HG02870 (cell line): ENCODE results near the gene BRME1.
"Not testable (repeated sequence)": the region's sequence is repeated elsewhere in the genome, so short reads cannot be mapped to it uniquely, and the experiment has no call there.

Source experiments
- ATAC-seq: cut with Tn5 transposase; IDR thresholded peaks from one replicate; pipeline ENCODE4 v1.9.1; 2021; ENCODE audit warnings: mild to moderate bottlenecking, moderate library complexity; ENCODE audit not compliant: unreplicated experiment

BRME1 gene

DNA sequence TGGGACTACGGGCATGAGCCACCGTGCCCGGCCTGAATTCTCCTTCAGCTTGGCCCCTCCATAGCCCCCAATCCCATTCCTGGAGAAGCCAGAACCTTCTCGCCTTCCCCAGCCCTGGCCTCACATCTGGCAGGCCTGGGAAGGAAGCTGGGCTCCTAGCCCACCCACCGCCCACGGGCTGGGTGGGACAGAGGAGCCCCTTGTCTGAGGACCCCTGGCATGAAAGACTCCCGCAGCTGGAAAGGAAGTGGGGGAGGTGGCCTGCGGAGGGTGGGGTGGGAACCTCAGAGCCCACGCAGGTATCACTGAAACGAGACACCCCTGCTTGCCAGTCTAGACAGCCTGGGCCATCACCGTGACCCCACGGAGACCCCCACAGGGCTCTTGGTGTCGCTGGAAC is 36.6 kb downstream of the BRME1 start:
- ATAC-seq: no peak

DNA sequence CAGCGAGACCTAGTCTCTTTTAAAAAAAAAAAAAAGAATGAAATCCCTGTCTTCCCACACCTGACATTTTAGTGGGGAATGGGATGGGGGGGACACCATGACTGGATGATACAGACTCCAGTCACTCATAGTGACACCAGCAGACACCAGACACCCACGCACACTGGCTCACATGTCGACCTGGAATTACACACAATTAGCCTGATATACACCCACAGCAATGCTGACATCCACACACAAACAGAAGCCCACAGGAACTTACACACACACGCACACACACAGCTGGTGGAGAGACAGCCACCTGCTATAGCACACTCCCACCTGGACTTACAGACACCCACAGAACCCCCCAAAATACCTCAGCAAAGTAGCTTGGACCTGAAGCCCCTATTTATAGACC is 37.3 kb downstream of the BRME1 start:
- ATAC-seq: no peak

DNA sequence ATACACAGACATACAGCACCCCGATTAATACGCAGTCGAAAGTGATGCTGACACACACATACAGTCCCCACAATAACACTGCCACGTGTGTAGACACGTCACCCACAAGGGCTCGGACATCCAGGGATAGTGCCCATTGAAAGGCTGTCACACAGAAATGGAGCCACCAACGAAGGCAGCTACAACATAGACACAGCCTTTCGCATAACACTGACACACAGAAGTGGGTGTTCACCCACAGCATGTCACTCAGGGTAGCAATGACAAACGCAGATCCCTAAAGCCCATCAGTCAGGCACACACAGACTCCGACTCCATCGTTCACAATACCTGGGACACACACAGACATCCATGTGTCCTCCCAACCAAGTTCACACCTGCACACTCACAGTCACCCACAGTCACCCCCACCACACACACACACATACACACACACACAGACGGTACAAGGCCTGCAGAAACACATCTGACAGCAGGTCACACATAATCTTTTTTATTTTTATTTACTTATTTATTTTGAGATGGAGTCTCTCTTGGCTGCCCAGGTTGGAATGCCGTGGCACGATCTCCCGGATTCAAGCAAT is 39.4 kb downstream of the BRME1 start:
- no peak for ATAC-seq

DNA sequence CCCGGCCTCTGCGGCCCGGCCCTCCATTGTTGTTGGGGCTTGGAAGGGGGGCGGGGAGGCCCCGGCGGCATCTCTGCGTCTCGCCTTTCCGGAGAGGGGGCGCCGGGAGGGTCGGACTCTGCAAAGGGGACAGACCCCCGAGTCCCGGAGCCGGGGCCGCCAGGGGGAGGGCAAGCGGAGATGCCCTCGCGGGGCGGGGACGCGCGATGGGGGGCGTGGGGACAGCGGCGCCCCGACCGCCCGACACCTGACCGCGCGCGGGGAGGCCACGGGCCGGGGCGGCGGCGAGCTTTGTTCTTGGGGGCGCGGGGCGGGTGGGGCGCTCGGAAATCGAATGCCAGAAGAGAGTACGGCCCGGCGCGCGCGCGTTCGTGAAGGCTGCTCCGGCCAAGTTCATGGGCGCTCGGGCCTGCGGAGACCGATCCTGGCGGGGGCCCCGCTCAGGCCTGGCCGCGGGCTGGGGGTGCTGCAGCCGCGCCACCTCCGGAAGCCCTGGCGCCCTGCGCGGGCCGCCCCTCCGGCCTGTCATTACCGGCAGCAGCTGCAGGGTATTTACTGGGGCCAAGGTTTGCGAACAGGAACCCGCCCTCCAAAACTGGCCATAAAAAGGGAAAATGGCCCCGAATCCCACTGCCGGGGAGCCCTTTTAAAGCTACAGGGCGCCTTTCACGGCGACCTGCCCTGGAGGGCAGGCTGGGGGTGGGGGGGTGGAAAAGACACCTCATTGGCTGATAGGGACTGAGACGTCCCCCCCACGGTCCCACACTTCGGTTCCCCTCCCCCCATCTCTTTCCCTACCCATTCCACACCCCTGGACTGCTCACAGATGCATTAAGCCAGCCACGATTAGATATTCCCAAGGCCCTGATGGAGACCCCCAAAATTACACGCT is 40.1 kb downstream of the BRME1 start:
- no peak for ATAC-seq

DNA sequence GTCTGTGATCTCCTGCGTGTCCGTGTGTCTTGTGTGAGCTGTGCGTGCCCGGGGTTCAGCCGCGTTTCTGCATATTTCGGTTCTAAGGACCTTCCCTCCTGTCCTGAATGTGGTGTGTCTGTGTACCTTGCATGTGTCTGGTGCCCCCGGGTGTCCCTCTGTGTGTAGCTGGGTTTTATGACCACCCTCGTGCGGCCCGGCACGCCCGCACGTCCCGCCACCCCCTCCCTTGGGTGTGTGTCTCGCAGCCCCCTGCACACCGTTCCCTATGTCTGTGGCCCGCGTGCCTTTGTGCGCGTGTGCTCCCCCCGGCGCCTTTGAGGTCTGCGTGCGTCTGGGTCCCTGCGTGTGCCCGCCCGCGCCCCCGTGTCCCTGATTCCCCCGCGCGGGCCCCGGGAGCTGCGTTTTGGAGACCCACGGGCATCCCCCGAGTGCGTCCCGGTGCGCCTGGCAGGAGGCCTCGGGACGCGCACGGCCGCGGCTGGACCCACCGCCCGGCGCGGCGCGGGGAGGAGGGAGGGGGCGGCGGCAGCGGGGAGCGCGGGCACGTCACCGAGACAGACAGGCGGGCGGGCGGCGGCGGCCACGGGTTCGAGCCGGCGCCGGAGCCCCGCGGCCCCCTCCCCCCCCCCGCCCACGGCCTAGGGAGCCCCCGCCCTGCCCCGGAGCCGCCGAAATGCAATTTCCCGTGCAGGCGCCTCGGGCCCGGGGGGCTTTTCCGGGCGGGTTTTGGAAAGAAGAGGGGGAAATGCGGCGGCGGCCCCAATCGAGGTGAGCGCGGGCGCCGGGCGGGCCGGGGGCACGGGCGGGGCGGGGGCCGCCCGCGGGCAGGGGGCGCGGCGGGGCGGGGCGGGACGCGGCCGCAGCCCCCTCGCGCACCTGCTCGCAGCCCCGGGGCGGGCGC is 41.0 kb downstream of the BRME1 start:
- ATAC-seq: no peak

DNA sequence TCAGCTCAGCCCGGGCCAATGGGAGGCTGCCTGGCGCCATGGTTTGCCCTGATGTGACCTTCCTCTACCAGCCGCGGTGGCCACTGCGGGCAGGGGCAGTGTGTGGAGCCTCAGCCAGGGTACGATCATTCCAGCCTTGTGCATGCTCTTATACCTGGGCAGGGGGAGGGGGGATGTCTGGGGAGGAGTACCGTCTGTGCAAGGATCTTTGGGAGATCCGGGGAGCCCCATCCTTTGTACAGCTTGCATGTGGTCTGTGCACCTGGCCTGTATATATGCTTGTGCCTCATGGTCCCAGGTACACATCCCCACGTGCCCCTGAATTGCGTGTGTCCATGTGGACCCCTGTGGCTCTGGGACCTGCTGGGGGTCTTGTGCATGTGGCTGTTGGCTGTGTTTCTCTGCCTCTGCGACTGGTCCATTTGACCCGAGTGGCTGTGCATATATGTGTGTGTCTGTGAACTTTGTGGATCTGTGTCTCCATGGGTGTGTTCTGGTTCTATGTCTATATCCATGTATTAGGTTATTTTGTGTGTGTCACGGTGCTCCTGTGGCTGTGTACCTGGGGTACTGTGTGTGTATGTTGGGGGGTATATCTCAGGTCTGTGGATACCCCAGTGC is 41.8 kb downstream of the BRME1 start:
- ATAC-seq: no peak

DNA sequence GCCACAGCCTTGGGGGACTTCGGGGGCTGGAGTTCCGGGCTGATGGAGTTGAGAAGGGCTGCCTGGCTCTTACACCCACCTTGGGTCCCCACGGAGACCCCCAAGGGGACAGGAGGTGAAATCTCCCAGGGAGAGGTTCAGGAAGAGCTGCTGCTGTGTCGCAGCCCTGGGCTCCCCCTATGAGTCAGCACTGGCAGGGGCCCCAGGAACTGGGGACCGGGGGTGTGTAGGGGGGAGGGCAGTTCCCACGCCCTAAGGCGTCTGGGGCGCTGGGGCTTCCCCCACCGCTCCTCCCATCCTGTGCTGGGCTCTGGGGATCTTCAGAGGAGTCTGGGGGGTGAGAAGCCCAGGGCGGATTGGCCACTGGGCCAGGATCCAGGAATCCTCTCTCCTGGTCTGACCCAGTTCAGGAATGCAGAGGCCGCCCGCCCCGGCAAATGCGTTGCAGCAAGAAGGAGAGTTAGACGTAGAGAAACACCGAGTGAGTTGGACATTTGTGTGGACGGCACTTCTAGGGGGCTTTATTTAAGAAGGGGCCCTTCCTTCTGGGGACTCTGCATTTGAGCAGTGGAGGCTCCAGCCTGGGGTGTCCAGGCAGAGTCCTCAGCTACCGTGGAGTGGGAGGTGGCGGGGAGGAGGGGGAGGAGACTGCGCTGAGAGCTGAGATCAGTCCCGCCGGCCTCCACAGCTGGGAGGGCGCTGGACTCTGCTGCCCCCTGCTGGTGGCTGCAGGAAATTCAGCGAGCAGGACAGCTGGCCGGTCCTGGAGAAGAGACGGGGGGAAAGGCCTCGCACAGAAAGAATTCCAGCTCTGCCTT is 44.0 kb downstream of the BRME1 start:
- ATAC-seq: peak; percentile 54

DNA sequence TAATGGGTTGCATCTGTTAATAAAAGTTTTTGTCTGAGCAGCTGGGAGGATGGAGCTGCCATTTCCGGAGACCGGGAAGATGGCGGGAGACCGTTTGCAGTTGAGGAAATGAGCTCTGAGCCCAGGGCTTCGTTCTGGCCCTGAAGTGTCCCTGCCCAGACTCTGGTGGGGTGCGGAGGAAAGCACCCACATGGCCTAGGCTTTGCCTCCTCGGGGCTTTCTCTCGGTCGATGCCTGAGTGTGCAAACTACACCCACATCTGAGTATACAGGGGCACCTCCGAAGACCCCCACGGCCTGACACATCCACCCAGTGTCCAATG is 44.6 kb downstream of the BRME1 start:
- ATAC-seq: peak; percentile 4

DNA sequence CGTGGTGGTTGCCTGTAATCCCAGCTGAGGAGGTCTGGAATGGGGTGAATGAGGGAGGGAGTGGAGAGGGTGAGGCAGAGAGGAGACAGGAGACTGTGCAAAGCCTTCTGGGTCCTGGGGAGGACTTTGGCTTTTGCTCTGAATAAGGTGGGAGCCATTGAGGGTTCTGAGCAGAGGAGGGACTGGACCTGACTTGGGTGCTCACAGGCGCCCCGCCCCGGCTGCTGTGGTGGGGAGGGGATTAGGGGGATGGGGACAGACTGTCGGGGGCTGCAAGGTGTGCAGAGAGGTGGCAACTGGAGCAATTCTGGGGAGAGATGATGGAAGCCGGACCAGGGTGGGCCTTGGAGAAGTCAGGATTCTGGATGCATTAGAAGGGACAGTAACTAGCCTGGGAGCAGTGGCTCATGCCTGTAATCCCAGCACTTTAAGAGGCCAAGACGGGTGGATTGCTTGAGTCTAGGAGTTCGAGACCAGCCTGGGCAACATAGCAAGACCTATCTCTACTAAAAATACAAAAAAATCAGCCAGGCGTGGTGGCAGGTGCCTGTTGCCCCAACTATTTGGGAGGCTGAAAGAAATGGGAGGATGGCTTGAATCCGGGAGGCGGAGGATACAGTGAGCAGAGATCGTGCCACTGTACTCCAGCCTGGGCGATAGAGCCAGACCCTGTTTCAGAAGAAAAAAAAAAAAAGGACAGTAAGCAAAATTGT is 45.1 kb downstream of the BRME1 start:
- no peak for ATAC-seq

DNA sequence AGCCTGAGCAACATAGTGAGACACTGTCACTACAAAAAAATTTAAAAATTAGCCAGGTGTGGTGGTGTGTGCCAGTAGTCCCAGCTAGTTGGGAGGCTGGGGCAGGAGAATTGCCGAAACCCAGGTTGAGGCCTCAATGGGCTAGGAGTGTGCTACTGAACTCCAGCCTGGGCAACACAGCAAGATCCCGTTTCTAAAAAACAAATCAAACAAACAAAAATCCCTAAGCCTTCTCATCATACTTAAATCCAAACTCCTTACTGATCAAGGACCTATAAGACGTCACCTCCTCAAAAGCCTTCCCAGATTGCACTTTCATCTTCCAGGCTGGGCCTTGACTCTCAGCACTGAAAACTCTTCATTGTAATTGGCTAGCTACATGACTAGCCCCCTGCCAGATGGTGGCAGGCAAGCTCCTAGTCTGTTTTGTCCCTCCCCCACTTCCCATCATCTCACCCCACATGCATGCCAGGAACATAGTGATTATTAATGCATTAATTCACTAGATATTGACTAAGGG is 46.5 kb downstream of the BRME1 start:
- no peak for ATAC-seq

DNA sequence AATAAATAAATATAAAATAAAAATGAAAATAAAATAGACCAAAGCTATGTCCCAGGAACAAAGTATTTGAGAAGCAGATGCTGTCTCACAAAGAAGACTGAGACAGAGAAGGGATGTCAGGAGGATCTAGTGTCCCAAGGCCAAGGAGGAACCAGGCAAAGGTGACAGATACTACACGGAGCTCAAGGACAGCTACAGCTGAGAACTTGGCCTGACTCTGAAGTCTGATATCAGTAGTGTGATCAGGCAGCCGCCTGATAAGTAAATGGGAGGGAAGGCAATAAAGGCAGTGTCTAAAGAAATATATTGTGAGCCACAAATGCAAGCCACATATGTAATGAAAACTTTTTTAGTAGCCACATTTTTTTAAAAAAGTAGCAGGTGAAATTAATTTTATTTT is 49.4 kb downstream of the BRME1 start:
- no peak for ATAC-seq

DNA sequence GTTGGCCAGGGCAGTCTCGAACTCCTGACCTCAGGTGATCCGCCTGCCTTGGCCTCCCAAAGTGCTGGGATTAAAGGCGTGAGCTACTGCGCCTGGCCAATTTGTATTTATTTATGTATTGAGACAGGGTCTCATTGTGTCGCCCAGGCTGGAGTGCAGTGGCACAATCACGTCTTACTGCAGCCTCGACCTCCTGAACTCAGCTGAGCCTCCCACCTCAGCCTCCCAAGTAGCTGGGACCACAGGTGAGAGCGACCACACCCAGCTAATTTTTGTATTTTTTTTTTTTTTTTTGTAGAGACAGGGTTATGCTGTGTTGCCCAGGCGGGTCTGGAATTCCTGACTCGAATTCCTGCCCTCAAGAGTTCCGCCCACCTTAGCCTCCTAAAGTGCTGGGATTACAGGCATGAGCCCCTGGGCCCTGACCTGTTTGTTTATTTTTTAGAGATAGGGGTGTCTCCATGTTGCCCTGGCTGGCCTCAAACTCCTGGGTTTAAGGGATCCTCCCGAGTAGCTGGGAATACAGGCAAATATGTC is 53.7 kb downstream of the BRME1 start:
- not testable (repeated sequence) for ATAC-seq

DNA sequence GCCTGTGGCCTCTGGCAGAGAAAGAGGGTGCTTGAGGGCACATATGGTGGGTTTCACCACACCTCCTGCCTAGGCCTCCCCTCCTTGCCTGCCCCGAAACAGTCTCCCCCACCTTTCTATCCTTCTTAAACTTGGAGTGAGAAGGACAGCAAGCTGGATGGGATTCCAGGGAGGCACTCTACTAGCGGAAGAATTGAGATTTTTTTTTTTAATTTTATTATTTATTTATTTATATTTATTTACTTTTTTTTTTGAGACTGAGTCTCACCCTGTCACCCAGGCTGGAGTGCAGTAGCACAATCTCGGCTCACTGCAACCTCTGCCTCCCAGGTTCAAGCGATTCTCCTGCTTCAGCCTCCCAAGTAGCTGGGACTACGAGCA is 54.2 kb downstream of the BRME1 start:
- ATAC-seq: not testable (repeated sequence)

DNA sequence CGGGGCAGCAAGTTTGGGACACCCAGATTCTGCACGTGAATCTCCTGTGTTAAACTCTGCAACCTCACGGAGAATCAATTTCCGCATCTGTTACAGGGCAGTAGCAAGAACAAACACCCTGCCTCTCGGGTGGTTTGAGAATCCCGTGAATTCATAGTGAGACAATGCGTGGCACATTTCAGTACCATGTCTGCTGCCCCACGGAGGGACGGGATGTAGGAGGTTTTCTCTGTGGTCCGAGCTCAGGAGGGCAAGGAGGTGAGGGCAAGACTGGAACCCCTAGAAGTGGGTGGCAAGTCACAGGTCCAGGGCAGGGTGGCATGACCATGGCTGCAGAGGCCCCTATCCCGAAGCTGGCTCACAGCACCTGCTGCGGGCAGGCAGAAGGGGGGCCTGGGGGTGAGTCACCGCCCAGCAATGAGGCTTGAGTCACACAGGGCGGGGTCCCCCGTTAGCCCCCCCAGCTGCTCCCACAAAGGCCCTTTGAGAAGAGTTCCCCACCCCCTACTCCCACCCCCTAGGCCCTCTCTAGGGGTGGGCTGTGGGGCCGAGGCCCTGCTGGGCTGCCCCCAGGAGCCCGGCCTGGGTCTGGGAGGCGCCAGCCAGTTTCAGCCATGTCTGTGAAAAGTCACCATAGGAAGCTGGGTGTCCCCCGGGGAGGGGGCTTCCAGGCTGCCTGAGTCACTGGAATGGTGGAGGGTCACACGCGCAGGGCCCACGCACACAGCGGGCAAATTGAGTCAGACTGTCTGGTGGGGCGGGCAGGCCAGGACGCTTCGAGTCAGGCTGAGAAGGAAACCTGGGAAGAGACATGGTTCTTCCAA is 54.8 kb downstream of the BRME1 start:
- ATAC-seq: no peak

DNA sequence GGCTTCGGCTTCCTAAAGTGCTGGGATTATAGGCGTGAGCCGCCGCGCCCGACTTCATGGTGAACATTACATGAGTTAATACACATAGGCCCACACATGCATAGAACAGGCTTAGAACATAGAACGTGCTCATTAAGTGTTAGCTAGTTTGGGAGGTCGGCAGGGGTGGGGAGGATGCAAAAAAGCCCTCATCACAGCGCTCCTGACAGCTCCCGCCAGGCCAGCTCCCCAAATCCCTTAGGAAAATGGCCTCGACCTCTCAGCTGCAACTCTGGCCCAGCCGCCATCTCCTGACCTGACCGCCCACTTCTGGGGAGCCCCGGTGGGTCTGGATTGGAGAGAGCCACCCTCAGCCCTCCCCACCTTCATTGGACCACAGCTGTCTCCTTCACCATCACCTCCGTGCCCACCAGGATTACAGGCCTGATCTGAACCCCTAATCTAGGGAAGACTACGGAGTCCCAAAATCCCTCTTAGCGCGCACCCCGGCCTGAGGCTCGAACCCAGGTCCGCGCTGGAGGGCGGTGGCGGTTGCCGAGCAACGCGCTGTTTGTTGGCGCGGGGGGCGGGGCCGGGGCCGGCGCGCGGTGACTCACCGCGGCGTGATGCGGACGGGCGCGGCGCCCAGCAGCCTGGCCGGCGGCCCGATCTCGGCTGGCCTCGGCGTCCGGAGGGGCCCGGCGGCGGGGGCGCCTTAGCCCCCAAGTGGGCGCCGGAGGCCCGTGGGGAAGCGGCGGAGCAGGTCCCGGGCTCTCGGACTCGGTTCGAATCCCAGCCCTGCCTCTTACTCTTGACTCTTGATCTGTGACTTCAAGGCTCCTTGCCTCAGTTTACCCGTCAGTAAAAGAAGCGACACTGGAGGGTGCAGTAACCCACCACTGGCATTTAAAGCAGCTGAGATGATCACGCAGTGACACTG is 55.7 kb downstream of the BRME1 start:
- no peak for ATAC-seq

DNA sequence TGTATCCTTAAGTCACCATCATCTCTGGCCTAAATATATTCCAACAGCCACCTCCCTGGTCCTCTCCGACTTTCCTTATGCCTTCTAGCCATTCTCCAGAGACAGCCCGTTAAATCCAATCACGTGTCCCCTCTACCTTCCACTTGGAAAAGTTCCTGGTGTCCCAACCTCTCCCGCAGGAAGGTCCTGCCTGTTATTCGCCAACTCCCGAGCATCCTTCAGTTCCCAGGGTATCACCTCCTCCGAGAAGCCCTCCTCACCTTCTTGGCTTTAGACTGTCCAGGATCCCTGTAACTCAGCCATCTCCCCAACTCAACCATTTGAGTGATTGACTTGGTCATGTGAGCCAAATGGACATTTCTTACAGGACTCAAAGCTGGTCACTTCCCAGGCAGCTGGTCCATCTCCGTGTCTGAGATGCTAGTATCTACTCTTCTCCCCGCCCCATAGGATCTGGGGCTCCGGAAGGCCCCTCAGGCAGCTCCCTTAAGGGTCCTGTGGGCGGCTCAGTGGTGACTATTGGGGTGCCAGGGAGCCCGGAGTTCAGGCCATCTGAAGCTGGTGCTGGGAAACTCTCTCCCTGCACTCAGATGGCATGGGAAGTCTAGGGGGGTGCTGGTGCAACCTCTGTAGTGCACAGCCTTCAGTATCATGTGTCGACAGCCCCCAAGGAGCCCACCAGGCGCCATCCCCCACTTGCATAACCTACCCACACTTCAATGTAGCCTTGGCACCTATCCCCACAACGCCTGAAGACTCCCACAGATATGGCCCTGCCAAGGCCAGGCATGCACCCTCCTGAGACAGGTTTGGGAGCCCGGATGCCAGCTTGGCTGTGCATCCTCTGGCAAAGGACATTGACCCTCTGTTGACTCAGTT is 56.9 kb downstream of the BRME1 start:
- no peak for ATAC-seq

DNA sequence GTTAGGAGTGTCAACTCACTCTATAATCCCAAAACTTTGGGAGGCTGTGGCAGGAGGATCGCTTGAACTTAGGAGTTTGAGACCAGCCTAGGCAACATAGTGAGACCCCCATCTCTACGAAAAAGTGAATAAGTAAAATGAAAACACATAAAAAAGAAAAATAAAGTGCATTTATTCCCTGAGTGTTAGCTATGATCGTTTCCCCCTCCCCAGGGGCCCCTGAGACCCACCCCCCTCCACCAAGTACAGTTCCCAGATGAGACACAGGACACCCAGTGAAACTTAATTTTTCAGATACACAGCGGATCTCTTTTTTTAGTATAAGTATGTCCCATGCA is 57.6 kb downstream of the BRME1 start:
- no peak for ATAC-seq
